ENCODE results near the gene ATP2A1.
"Not testable (repeated sequence)": the region's sequence is repeated elsewhere in the genome, so short reads cannot be mapped to it uniquely, and the experiment has no call there.

ATP2A1 gene

DNA sequence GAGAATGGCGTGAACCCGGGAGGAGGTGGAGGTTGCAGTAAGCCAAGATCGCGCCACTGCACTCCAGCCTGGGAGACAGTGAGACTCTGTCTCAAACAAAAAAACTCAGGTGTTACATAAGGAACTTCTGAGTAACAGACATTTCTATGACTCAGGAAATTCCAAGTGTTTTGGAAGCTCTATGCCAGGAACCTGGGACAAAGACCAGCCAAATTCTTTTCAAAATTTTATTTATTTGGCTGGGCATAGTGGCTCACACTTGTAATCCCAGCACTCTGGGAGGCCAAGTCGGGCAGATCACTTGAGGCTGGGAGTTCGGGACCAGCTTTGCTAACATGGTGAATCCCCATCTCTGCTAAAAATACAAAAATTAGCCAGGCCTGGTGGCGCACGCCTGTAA lies 19.9 kb upstream of the ATP2A1 start:
- in situ Hi-C loops (cut with MboI; ENCODE audit: low sequenced_read_pairs), result no loop called here

DNA sequence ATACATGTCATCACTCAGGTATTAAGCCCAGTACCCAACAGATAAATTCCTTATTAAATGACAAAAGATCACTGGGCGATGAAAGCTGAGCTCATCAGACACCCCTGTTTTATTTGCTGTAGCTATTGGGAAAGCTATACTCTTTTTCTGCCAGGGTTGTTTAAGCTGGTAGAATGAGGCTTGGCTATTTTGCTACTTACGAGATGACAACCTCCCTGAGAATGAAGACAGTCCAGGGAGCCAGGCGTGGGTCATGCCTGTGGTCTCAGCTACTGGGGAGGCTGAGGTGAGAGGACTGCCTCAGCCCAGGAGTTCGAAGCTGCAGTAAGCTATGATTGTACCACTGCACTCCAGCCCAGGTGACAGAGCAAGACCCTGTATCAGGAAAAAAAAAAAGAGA lies 19.0 kb upstream of the ATP2A1 start:
- in situ Hi-C loops (cut with MboI; ENCODE audit: low sequenced_read_pairs), result no loop called here

DNA sequence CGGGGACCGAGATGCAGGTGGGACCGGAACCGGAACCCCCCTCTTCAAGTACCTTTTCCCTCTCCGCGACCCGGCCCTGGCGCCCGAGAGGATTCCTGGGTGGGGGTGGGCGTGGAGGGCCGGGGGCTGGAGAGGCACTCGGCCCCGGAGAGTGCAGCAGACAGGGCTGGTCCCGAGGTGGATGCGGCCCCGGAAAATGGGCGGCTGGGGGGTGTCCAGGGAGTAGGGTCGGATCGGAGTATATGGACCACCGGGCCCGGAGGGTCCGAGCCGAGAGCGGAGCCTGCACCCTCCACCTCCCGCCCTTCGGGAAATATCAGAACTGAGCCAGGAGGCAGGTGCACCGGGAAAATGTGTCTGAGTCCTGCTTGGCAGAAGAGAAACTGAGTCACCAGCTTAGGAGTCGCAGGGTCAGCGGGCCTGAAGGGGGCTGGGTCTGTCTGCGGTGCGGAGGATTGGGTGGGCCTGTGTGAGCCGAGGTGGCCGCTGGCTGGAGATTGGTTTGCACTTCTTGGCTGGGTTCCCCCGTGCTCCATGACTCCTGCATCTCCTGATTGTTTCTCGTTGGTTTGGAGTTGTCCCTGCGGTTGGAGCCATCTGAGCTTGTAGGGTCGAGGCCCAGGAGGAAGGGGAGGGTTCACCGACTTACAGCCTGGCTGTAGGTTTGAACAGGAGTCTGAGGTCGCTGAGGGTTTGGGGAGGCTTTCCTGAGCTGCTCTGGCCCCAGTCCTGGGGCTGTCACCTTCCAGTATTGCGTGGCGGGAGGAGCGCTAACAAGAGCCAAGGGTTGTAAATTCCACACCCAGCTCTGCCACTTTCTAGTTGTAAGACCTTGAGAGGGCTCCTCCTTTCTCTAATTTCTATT lies 14.1 kb upstream of the ATP2A1 start:
- in situ Hi-C loops (cut with MboI; ENCODE audit: low sequenced_read_pairs), result no loop called here

DNA sequence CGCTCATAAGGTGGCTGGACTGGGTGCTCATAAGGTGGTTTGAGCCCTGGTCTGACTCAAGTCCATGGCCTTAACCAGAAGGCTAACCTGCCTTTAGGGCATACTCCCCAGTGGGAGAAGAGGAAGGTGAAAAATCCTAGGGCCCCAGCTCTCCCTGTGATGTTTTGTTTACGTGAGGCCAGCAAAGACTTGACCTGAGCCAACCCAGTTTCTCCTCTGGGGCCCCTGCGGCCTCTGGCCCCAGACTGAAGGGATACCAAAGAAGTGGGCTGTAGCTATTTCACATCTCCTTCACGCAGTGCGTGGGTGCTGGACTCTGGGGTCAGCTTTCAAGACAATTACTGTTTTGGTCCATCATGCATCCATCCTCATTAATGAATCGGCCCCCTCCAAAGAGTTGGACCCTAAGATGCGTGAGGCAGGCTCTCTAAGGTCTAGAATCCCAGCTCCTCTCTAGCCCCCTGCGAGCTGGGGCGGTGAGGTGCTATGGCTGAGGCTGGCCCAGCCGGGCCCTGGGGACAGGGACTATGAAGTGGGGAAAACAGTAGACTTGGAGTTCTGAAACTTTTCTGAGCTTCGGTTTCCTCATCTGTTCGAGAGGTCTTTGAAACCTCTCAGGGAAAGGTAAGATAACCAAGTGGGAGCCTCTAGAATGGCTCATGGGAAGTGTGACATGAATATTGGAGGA lies 13.1 kb upstream of the ATP2A1 start:
- in situ Hi-C loops (cut with MboI; ENCODE audit: low sequenced_read_pairs), result no loop called here

DNA sequence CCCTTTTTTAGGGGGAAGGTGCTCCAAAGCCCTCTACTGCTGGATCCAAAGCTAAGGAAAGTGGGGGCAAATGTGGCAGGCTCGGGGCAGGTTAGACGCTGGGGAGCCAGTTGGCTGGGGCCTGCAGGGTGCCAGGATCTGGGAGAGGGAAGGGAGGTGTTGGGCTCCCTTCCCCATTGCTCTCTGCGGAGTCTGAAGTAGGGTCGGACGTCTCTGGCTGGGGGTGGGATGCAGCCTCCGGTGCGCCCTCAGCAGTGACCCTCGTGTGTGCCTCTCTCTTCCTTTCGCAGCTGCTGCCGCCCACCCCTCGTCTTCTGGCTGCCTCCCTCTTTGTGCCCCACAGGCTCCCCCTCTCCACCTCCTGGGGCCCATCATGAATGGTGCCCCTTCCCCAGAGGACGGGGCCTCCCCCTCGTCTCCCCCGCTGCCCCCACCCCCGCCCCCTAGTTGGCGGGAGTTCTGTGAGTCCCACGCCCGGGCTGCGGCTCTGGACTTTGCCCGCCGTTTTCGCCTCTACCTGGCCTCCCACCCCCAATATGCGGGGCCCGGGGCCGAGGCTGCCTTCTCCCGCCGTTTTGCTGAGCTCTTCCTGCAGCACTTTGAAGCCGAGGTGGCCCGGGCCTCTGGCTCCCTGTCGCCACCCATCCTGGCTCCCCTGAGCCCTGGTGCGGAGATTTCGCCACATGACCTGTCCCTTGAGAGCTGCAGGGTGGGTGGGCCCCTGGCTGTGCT lies 12.4 kb upstream of the ATP2A1 start:
- in situ Hi-C loops (cut with MboI; ENCODE audit: low sequenced_read_pairs), result no loop called here

DNA sequence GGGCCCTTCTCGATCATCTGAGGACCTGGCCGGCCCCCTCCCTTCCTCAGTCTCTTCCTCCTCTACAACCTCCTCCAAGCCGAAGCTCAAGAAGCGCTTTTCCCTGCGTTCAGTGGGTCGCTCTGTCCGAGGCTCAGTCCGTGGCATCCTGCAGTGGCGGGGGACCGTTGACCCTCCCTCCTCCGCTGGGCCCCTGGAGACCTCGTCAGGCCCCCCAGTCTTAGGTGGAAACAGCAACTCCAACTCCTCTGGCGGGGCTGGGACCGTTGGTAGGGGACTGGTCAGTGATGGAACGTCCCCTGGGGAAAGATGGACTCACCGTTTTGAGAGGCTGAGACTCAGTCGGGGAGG lies 11.9 kb upstream of the ATP2A1 start:
- in situ Hi-C loops (cut with MboI; ENCODE audit: low sequenced_read_pairs), result no loop called here

DNA sequence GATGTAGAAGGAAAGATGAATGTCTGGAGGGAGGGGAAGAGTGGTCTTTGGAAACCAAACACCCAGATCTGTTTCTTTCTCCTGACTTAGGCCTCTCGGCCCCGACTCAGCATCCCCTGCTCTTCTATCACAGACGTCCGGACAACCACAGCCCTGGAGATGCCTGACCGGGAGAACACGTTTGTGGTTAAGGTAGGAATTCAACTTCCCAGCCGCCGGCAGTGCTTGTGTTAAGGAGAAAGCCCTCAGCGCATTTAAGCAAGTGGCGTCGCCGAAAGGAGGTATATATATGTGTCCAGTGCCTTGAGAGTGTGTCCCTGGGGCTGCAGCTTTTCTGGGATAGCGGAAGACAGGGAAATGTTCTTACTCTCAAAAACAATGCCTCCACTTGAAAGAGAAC lies 11.0 kb upstream of the ATP2A1 start:
- in situ Hi-C loops (cut with MboI; ENCODE audit: low sequenced_read_pairs), result no loop called here

DNA sequence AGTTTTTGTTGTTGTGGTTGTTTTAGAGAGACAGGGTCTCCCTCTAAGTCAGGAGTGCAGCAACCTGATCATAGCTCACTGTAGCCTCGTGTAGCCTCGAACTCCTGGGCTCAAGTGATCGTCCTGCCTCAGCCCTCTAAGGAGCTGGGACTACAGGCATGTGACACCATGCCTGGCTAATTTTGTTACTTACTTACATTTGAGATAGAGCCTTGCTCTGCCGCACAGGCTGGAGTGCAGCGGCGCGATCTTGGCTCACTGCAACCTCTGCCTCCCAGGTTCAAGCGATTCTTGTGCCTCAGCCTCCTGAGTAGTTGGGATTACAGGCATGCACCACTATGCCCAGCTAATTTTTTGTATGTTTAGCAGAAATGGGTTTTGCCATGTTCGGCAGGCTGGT lies 10.6 kb upstream of the ATP2A1 start:
- in situ Hi-C loops (cut with MboI; ENCODE audit: low sequenced_read_pairs), result not testable (repeated sequence)

DNA sequence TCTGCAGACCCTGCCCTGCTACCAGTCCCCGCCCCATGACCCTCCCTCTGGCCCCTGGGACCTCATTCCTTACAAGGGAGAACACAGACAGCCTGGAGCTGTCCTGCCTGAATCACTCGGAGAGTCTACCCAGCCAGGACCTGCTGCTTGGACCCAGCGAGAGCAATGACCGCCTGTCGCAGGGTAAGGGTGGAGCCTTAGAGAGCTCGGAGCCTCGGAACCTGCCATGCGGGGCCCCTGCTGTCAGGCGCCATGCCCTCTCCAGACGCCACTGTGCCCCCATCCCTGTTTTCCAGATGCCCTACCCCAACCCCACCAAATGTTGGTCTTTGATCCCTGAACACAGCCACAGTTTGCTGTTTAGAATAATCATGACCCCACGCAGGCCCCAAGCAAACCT lies 9.1 kb upstream of the ATP2A1 start:
- in situ Hi-C loops (cut with MboI; ENCODE audit: low sequenced_read_pairs), result no loop called here

DNA sequence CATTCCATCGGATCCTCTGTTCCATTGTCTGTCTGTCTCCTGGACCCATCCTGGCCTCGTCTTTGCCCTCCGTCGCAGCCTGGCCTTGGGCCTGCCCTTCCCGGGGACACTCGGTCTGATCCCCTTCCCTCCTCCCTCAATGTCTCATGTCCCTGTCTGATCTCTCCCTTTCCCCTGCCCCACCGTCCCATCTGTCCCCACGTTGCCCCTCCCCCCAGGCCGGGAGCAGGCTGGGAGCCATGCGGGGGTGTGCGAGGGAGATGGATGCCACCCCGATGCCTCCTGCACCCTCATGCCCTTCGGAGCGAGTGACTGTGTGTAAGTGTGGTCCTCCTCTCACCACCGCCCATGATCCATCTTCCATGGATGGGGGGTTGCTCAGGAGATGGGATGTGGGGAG lies 5.3 kb upstream of the ATP2A1 start:
- in situ Hi-C loops (cut with MboI; ENCODE audit: low sequenced_read_pairs), result no loop called here

DNA sequence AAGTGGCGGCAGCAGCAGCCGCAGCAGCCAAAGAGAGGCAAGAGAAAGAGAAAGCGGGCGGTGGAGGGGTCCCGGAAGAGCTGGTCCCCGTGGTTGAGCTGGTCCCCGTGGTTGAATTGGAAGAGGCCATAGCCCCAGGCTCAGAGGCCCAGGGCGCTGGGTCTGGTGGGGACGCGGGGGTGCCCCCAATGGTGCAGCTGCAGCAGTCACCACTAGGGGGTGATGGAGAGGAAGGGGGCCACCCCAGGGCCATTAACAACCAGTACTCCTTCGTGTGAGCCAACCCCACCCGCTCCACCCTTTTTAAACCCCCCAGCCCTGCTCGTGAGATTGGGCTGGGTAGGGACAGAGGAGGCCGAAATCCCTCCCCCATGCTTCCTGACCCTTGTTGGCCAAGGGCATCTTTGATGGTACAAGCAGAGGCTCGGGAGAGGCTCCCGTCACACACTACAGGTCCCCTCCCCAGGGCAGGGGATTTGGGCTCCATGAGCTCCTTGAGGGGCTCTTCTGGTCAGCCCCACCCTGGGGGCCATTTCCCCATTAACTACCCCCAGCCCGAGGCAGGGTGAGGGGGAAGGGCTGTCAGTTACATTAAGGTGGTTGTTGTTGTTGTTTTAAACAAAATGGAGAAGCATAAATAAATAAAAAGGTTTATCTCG lies 4.6 kb upstream of the ATP2A1 start:
- in situ Hi-C loops (cut with MboI; ENCODE audit: low sequenced_read_pairs), result no loop called here

DNA sequence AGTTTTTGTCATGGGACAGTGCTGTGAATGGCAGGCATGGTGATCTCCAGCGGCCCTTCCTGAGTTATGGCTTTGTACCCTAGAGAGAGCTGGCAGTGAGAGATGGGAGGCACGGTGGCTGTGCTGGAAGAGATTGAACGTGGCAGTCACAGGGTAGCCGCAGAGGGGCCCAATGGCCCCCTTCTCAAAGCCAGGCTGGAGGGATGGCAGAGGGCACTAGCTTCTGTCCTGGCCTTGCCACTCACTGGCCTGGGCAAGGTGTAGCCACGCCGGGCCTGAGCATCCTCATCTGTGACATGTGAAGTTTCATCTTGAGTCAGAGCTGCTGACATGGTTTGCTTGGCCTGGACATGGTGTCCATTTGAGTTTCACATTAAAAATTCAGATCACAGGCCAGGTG lies 3.9 kb upstream of the ATP2A1 start:
- in situ Hi-C loops (cut with MboI; ENCODE audit: low sequenced_read_pairs), result no loop called here

DNA sequence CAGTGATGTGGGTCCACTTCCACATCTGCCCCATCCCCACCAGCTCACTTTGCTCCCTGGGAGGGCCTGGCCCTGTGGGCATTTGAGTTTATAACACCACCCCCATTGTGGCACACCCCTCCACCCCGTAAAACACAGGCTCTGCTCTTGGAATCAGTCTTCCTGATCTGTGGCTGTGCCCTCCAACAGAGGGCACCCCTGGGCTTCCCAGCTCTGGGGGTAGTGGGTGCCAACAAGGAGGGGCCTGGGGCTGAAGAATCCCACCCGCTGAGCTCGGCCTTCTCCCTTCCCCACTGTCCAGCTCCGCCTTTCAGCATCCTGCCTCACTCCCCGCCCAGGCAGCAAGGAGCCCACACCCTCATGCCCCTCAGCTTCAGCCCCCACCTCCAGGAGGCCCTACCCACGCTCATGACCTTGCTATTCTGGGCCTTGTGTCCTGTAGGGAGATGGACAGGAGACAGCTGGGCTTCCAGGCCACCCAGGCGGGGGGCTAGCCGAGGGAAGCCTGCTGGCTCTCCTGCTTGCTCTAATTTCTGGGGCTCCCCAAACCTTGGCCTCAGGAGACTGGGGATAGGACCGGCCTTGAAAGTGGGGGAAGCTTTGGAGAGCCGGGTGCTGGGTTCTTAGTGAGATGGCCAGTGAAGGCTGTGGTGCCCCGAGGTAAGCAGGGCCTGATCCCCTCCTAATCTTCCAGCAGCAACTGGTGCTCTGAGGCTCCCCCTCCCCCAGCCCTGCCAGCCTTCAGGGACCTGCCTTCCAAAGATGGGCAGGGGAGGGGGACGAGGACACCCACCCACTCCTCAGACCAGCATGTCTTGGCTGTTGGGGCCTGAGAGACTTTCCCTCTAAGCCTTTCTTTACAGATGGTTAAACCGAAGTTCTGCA lies 2.9 kb upstream of the ATP2A1 start:
- in situ Hi-C loops (cut with MboI; ENCODE audit: low sequenced_read_pairs), result no loop called here

DNA sequence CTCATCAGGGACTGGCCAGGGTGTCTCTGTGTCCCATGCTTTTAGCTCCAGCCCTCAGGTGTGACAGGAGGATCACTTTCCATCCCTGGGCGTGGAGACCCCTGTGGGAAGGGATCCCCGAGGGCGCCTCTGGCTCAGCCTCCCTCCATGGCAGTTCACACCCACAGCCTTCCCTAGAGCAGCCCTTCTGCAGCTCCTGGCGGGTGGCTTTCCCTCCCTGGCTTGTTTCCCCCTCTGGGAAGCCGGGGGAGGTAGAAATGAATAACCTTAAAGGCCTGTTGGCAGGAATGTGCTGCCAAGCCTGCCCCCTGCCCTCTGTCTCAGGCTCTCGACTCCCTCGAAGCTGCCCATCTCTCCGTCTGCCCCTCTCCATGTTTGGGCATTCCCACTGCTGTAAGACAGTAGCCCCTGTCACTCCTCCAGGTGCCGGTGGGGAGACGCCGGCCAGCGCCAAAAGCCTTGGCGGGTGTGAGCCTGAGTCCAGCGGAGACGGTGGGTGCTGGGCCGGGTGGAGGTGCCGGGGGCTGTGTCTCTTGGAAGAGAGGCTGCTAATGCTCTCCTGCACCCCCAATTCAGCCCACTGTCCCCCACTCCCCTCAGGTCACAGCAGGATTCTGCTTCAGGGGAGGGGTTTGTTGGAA lies 2.1 kb upstream of the ATP2A1 start:
- in situ Hi-C loops (cut with MboI; ENCODE audit: low sequenced_read_pairs), result no loop called here

DNA sequence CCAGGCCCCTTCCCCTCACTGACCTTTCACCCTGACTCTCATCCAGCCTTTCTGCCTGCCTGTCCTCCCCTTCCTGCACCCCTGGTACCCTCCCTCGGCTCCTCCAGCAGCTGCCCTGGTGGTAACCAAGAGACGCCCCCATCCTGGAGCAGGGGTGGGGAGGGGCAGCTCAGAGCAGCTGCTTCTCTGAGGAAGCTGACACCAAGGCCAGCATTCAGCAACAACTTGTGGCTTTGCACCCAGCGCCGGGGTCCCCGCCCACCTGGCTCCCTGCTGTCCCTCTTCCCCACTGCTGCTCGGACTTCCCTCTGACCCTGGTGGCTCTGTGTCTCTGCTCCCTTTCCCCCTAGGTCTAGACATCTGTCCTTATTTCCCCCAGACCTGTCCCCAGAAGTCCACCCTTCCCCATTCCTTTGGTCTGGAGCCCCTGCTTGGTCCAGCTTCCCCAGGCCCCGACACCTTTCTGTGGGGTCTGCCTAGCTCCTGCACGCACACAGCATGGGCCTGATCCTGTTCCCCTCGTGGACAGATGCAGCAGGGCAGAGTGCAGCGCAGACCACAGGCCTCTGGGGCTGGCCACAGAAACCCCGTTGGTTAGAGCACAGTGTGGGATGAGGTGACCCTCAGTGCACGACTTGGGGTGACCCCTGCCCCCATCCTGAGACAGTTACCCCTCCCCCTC lies 1.2 kb upstream of the ATP2A1 start:
- in situ Hi-C loops (cut with MboI; ENCODE audit: low sequenced_read_pairs), result no loop called here

DNA sequence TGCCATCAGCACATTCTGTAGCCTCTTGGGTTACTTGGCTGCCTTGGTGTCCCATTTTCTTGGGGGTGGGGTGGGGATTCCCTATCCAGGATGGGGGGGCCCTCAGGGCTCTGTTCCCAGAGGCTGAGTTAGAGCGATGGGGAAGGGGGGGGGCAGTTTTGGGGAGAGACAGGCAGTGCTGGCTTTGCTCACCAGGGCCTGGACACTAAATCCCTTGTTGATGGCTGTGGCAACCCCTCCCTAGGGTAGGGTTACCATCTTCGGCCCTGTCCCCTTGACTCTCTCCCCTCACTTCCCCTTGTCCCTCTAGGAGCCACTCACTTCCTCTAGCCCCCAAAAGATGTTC lies 660 bp upstream of the ATP2A1 start:
- in situ Hi-C loops (cut with MboI; ENCODE audit: low sequenced_read_pairs), result no loop called here

DNA sequence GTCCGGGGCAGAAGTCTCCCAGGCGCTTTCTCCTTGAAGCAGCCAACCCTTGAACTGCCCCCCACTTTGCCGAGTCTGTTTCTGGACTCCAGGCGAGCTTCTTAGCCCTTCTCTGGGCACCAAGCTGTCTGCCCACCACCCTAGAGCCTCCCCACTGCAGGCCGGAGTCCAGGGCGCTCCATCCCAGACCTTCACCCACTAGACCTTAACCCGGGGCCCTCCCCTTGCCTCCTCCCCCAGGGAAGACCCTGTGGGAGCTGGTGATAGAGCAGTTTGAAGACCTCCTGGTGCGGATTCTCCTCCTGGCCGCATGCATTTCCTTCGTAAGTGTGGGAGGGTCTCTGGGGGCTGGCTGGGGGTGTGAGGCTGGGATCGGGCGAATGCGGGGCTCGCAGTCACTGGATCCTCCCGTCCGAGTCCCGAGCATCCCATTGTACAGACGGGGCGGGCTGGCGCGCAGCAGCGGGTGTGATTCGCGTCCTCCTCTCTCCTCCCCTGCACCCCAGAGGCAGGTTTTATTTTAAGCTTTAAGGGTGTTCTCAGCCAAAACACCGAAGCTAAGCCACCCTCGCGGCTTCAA lies 1.1 kb downstream of the ATP2A1 start:
- in situ Hi-C loops (cut with MboI; ENCODE audit: low sequenced_read_pairs), result no loop called here

DNA sequence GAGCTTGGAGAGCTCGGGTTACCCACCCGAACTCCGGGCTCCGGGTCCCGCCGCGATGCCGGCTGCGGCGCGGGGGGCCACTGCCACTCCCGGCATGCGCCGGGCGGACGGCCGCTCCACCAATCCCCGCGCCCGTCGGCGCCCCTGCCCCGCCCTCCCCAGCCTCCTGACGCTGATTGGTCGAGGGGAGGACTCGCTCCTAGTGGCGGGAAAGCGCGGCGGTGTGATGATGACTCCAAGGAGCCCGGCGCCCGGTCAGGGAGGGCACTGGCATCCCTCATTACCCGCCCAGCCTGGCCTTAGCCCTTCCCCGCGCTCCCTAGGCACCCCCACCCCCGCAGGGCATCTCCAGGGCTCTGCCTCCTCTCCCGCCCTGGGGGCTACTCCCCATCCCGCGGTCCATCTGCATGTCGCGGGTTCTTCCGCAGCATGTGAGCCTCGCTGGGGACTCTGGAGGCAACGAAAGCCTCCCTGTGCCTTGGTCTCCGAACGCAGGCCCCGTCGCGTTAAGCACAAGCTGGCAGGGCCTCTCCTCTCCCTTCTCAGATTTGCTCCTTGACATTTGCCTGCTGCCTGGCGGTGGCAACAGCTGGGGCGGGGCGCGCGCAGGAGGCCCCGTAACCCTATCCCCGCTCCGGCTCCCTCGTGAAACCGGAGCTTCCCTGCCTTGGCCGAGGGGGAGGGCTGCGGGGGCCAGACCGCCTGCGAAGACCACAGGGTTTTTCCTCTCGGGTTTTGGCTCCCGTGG lies 1.7 kb downstream of the ATP2A1 start:
- in situ Hi-C loops (cut with MboI; ENCODE audit: low sequenced_read_pairs), result no loop called here

DNA sequence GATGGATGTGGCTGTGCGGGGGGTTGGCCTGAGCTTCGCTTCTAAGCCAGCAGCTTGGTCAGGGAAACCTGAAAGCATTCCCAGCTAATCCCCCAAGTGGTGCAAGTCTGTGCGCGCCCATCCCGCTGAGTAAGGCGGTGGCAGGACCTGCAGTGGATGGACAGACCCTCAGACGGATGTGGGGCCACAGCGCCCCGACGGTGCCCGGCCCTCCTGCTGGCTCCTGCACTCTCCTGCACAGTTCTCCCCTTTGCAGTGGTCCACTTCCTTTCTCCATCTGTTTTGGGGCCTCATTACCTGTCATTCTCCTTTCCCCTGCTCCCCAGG lies 2.3 kb downstream of the ATP2A1 start:
- in situ Hi-C loops (cut with MboI; ENCODE audit: low sequenced_read_pairs), result no loop called here

Data from hTERT RPE-1 (cell line).